NCI-H82 treated with DMSO at 0.1 percent for 48 hours (cell line): ENCODE data around the gene SCMH1.

Experiments used
- DNase-seq: peaks from one replicate; lab custom pipeline; 2025; ENCODE audit not compliant: unreplicated experiment; lab: John Stamatoyannopoulos, UW

SCMH1 gene

DNA sequence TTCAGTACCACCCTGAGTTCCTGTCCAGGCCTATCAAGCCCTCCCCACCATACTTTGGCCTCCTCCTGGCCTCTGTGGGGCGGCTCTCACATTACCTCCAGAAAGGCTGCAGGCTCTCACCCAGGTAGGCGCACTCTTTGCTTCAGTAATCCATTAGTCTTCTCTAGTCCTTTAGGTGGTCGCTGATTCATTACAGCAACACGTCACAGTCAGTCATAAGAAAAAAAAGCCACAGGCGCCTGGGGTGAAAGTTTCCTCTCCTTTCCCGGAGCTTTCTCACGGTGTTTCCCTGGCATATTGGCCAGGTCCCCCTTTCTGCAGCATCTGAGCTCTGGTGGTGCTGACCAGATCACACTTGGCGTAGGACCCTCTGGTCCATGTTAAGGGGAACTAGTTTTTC, 232.6 kb downstream of the SCMH1 start:
- no peak for DNase-seq

GRCh38 chr1:41006942-41007865, 234.9 kb downstream of the SCMH1 start:
- DNase-seq: no peak

DNA sequence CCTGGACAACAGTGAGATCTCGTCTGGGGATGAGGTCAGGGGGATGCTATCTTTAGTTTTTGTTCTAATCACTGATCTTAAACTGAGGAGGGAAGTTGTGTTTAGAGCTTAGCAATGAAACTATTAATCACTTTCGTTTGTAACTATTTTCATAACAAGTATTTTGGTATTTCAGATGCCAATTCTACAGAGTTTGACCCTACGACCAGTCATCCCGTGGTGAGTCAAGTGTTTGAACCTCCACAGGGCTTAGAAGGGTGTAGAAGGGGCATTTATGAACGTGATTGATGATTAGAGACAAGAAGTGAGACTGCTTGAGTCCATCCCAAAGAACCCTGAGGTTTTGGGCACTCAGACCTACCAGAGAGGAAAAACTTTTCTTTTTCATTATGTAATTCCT, 236.2 kb downstream of the SCMH1 start:
- DNase-seq: no peak

DNA sequence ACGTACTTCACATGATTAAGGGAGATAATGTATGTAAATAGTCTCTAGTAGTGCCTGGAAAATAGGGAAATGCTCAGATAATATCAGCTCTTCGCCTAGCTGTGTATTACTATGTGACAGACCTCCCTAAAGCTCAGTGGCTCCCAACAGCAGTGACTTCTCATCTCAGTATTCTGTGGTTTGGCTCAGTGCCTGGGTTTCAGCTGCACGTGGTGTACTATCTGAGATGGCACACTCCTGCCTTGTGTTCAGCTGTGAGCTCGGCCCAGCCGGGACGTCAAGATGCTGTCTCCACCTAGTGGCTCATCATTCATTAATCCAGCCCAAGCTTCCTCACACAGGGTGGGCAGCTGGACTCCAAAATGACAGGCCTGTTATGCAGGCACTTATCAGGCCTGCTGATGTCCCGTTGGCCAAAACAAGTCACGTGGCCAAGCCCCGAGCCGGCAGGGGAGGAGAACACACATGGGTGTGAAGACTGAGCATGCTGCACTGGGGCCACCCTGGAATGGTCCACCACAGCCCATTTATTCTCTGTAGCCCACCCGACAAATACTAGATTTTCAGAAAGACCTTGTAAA, 238.4 kb downstream of the SCMH1 start:
- peak; percentile 12 for DNase-seq

DNA sequence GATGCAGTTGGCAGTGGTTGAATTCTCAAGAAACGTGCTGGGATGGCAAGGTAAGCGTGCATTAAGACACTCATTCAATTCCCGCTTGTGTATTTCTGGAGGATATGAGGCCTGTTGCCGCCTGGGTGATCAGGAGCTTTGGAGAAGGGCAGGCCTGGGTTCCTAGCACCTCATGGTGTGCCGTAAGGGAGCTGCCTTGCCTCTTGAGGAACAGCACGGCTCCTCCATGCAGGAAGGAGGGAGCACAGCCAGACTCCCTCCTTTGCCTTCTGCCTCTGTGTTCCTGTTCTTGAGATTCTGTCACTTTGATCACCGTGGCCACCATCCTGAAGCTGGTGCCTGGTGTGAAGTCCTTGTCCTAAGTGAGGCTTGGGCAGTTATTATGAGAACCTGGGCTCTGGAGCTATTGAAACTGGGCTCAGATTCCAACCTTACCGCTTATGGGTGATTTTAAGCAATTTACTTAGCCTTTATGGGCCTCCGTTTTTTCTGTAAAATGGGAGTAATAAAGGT, 238.9 kb downstream of the SCMH1 start:
- DNase-seq: no peak

- DNase-seq: no peak
These were observed 243.4 kb downstream of the SCMH1 start for GRCh38 chr1:40998668-40999067.

DNA sequence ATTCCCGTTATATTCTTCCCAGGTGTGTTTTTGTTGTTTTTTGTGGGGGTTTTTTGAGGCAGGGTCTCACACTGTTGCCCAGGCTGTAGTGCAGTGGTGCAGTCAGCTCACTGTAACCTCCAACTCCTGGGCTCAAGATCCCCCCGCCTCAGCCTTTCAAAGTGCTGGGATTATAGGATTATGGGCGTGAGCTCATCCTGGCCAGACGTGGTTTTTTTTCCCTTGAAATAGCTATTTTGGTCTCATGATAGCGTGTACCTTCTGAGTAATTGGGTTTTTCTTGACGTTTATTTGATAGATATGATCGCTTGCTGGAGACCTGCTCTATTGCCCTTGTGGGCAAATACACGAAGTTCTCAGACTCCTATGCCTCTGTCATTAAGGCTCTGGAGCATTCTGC, 245.0 kb downstream of the SCMH1 start:
- DNase-seq: peak; percentile 45

DNA sequence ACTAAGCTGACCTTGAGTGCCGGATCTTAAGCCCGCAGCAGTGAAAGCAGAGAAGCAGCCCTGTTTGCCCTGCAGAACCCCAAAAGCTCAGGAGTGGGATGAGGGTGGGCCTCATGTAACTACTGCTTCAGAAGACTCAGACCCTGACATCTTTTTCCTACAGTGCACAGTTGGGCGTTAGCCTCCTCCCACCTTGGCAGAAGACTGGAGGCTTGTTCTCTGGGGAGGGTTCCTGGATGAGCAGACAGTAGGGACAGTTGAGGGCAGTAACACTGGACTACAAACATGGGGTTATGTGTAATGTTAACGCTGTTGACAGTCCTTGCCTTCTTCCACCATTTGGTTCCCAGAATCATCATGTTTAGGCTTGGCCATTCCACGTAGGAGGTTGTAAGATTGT, 253.0 kb downstream of the SCMH1 start:
- DNase-seq: no peak

- no peak for DNase-seq
These were observed 253.8 kb downstream of the SCMH1 start for GRCh38 chr1:40988280-40988679.

DNA sequence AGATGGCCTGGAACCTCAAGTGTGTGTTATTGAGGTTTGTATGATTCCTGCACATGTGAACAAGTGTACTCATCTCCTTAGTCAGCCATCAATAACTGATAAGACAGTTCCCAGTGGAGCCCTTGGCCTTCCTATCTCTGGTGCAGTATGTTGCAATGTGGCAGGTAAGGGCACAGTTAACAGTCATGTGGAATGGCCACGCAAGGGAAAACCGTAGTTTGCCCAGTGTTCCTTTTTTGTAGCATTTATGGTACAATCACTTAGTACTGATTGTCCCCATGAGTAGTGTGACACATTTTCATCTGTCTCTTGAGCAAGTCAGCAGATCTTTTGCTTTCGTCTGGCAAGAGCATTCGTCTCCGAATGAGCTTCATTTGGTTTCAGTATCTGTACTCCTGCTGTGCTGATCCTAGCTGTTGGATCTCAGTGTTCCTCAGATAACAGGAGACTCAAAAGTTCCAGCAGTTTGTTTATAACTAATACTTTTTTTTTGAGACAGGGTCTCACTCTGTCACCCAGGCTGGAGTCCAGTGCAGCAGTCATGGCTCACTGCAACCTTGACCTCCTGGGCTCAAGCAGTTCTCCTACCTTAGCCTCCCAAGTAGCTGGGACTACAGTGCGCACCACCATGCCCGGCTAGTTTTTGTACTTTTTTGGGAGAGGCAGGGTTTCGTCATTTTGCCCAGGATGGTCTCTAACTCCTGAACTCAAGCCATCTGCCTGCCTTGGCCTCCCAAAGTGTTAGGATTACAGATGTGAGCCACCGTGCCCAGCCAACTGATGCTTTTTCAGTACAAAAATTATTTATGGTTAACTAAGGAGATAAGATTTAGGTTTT, 254.4 kb downstream of the SCMH1 start:
- no peak for DNase-seq

DNA sequence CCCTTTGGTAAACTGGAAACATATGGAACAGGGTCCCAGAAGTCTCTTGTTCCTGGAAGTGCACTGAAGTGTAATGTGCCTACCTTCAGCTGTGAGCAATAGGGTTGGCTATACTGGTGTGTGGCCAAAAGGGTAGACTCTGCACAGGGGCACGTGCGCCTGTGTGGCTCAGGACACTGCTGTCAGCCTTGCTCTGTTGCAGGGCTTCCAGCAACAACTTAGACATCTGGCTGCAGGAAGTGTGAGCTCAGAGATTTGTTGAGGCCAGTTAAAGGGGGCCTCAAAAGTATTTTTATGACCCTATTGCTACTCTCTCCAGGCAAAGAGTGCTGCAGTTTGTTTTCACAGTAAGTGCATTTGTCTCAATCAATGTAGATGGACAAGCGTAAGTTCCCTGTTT, 255.2 kb downstream of the SCMH1 start:
- DNase-seq: no peak

DNA sequence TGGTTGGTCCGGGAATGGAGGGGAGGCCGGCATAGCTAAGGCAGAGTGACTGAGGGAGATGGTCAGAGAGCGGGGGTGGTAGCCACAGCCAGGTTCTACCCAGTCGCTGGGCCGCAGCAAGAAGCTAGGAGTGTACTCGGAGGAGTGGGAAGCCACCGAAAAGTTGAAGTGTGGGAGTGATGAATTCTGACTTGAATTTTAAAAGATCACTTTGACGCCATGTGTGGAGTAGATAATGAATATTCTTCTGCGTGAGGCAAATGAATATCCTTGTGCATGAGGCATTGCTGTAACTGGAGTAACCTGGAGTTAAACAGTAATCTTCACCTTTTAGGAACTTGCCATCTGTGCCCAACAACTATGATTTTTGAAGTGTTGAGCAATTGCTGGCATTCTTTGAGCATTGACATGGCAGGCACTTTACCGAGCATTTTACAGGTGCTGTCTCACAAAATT, 255.8 kb downstream of the SCMH1 start:
- no peak for DNase-seq

DNA sequence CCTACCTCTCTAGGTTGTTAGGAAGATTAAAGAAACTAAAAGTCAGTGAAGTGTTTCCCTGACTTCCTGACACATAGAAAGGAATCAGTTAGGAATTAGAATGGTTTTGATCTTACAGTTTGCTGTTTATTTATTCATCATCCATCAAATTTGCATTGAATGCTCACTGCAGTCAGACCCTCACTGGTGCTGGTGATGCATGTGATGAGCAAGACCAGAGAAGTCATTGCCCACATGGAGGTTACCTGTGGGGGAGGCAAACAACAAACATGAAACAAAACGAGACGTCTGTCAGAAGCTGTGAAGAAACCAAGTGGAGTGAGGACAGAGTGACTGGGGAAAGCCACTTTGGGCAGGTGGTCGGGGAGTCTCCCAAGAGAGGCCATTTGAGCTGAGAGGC, 256.2 kb downstream of the SCMH1 start:
- DNase-seq: no peak

DNA sequence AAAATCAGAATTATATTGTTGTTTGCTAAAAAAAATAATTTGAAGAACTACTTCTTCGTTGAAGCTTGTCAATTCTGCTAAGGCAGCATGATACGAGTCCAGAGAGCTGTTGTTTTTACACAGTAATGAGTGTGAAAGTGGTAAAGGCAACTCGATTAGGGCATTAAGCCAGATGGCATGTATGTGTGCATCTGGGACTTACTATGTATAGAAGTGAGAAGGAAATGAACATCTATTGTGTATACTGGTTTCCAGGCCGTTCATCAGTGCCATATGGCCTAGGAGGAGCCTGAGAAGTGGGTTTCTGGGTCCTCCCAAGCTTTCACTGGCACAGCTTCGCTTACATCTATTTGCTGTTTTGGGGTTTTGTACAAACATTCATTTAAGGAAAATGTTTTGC, 256.9 kb downstream of the SCMH1 start:
- no peak for DNase-seq

- no peak for DNase-seq
These were observed 257.6 kb downstream of the SCMH1 start for GRCh38 chr1:40984531-40984930.

DNA sequence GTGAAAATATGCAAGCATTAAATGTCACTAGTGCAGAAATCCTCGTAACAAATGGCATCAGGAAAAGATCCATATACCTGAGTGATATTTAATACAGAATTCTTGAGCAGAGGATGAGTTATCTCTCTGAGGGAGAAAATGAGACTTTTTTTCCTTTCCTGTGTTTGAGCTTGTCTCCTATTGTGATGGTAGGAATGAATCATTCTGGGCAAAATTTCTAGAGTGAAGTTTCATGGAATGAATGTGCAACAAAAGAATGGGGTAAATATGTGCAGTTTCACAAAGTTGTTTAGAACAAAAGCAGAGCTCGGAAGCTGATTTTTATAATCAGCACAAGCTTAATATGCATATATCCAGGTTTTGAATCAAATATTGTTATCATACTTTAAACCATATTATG, 258.0 kb downstream of the SCMH1 start:
- DNase-seq: no peak

DNA sequence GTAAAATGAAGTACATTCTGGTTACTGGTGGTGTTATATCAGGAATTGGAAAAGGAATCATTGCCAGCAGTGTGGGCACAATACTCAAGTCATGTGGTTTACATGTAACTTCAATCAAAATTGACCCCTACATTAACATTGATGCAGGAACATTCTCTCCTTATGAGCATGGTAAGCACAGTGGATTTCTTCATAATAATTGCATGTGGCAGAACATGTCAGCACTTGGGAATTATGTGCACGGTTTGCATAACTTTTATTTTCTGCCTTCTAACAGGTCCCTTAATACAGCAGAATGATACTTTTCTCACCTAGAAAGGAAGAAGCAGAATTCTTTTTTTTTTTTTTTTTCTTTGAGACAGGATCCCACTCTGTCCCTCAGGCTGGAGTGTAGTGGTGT, 258.8 kb downstream of the SCMH1 start:
- no peak for DNase-seq

DNA sequence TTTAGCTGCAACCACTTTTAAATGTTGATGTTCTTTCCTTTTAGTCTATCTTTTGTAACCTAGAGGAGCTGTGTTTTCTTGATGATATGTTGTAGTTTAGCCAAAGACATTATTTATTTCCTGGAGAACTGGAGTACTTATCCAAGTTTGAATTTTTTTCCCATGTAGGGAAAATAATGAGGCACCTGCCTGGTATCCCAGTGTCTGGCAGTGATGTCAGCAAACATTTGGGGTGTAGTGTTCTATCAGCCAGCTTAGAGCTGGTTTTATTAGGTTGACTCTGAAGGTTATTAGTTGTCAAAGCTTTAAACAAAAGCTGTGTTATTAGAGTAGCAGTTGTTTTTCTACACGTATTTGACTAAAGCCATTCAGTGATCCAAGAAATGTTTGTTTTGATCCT, 259.4 kb downstream of the SCMH1 start:
- no peak for DNase-seq

GRCh38 chr1:40981691-40982448, 260.2 kb downstream of the SCMH1 start:
- DNase-seq: no peak

DNA sequence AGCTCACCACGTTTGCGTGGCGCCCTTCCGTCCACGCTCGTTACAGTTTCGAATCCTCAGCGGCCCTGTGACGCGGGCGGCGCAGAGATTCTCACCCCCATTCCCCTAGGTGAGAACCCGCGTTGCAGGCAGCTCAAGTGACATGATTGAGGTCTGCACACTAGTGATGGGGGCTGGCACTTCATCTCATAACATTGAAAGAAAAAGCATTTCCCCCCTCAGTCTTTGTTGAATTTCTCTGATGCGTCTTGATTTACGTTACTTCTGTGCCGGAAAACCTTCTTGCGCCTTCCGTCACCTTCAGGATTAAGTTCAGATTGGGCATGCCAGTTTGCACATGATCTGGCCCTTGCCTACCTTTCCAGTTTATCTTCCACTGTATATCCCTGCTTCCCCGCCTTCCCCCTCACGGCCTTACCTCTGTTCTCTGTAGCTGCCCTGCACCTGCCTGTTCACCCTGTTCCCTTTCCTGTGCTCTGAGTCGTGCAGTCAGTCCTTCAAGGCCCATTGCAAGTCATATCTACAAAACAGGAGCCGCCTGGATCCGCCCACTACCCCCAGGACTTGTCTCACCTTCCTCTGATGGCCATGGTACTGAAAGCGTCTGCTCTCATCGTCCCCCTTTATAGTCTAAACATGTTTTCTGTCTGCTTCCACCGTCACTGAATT, 261.5 kb downstream of the SCMH1 start:
- peak; percentile 25 for DNase-seq
